ENCODE measurements around the gene CC2D2A.
A peak's percentile ranks its signal among the peaks of the same experiment; 100 is the strongest.
"Not testable (repeated sequence)": the region's sequence is repeated elsewhere in the genome, so short reads cannot be mapped to it uniquely, and the experiment has no call there.

Gene CC2D2A

GRCh38 chr4:15562623-15563022 lies 92.9 kb downstream of the CC2D2A start:
- DNase-seq, result no peak

- no peak for DNase-seq
Measured at GRCh38 chr4:15563871-15564270, 94.2 kb downstream of the CC2D2A start.

DNA sequence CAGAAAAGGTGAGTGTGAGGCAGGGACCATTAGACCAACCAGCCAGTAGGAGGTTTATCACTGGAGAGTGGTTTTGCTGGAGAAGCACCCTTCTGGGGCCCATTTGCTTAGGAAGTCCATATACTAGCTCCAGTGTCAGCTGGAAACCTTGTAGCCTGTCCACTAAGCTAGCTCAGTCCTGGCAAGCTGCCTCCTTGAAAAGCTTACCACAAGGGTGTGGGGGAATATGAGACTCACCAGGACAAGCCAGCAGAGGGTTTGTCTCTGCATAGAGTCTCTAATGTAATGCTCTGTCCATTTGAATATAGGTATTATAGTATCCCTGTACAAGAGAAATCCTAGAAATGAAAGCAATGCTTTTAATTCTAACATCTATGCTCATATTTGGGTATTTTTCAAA lies 99.1 kb downstream of the CC2D2A start:
- no peak for DNase-seq

GRCh38 chr4:15569746-15570145 lies 100.1 kb downstream of the CC2D2A start:
- DNase-seq, result no peak

- DNase-seq, result no peak
Measured at GRCh38 chr4:15575966-15576365, 106.3 kb downstream of the CC2D2A start.

GRCh38 chr4:15577508-15577907 lies 107.8 kb downstream of the CC2D2A start:
- DNase-seq, result no peak

GRCh38 chr4:15584785-15585184 lies 115.1 kb downstream of the CC2D2A start:
- DNase-seq, result no peak

DNA sequence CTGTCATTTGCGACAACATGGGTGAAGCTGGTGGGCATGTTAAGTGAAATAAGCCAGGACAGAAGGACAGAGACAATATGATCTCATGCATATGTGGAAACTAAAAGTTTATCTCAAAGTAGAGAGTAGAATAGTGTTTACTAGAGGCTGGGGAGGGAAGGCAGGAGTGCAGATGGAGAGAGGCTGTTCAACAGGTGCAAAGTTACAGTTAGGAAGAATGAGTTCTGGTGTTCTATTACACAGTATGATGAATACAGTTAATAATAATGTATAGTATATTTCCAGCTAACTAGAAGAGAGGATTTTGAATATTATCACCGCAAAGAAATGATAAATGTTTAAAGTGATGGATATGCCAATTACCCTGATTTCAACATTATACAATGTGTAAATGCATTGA lies 115.6 kb downstream of the CC2D2A start:
- no peak for DNase-seq

GRCh38 chr4:15586066-15586465 lies 116.4 kb downstream of the CC2D2A start:
- DNase-seq, result no peak

GRCh38 chr4:15587649-15588048 lies 118.0 kb downstream of the CC2D2A start:
- DNase-seq, result no peak

DNA sequence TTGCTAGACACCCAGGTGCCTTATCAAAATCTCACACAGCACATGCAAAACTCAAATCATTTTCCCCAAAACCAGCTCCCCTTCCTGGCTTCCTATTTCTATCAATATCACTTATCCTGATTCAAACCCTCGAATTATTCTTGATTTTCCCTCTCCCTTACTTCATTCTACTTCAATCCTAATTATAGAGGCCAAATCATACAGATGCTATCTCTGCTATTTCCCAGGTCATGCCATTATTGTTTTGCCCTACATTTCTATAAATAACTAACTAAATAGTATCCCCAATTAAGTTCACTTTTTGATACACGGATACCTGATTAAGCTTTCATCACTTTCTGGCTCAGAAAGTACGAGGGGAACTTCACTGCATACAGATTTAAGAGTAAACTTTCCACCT lies 123.1 kb downstream of the CC2D2A start:
- DNase-seq, result no peak

DNA sequence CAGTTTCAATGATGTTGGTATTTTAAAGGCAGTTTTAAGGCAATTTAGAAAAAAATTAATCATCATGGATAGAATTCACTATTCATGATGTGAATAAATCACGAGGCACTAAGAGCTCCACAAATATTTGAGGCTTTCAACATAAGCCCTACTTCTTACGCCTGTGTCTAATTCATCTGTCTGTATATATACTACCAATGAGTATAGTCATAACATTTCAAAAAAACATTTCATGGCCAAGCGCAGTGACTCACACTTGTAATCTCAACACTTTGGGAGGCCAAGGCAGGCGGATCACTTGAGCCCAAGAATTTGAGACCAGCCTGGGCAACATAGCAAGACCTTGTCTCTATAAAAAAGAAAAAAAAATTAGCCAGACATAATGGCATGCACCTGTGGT lies 129.0 kb downstream of the CC2D2A start:
- DNase-seq, result no peak

- no peak for DNase-seq
Measured at GRCh38 chr4:15600176-15600575, 130.5 kb downstream of the CC2D2A start.

GRCh38 chr4:15601862-15602261 lies 132.2 kb downstream of the CC2D2A start:
- no peak for DNase-seq

DNA sequence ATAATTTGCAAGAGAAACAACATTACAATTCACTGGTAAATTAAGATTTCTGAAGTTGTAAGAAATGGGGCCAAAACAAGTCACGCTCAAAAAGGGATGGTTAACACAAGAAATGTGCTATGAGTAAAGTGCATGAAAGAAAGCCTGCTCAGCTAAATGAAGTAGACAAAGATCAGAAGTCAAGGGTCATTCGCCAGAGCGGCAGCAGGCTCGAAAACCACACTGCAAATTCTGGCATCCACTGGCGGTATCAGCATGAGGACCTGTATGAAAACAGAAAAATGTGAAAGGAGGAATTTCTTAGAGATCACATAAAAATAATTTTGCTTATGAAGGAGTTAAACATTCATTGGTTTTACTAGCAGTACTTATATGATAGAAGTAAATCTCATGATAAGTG lies 135.9 kb downstream of the CC2D2A start:
- DNase-seq, result no peak

DNA sequence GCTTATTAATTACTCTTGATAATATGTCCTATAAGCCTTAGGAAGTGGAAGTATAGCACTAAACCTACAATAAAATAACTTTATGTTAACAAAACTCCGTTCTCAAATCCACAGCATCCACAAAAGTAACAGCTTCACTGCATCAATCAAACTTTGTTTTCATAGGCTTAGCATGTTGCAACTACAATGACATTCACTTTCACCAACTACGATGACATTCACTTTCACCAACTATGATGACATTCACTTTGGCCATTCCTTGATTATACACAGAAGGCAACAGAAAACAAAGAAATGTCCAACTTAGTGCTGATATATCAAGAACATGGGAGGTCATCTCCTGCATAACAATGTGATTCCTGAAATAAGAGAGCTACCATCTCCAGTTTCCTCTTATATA lies 141.2 kb downstream of the CC2D2A start:
- DNase-seq, result no peak

- no peak for DNase-seq
Measured at GRCh38 chr4:15612136-15612535, 142.5 kb downstream of the CC2D2A start.

- DNase-seq, result not testable (repeated sequence)
Measured at GRCh38 chr4:15614891-15615290, 145.2 kb downstream of the CC2D2A start.

DNA sequence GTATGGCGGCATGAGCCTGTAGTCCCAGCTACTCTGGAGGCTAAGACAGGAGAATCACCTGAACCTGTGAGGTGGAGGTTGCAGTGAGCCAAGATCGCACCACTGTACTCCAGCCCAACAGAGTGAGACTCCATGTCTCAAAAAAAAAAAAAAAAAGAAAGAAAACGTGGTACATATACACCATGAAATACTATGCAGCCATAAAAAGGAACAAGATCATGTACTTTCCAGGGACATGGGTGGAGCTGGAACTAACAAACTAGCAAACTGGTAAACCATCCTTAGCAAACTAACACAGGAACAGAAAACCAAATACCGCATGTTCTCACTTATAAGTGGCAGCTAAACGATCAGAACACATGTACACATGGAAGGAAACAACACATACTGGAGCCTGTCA lies 147.7 kb downstream of the CC2D2A start:
- not testable (repeated sequence) for DNase-seq

GRCh38 chr4:15636818-15637217 lies 167.1 kb downstream of the CC2D2A start:
- DNase-seq, result no peak

DNA sequence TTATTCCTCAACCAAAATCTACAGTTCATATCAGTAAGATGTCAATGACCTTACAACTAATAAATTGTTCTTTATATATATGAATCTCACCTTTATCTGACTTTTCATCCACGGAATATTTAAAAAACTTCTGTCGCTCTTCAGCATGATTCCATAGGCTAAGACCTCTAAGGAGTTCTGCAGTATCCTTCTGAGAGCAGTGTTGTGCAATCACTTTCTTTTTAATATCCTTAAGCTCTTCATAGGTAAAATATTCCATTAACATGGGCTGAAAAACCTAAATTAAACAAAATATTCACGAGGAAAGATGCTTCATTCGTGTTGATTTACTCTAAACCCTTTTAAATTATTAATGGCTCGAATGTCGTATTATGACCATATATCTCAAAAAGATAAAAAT lies 168.7 kb downstream of the CC2D2A start:
- DNase-seq, result no peak

GRCh38 chr4:15648600-15648999 lies 178.9 kb downstream of the CC2D2A start:
- DNase-seq, result no peak

- DNase-seq, result peak; percentile 64
Measured at GRCh38 chr4:15649914-15650545, 180.3 kb downstream of the CC2D2A start.

Measured in CD4-positive, alpha-beta T cell treated with Interleukin-6 for 4 hours (primary cell).